NCI-H187 (cell line): ENCODE measurements around the gene GPR31.
"Not testable (repeated sequence)": the region's sequence is repeated elsewhere in the genome, so short reads cannot be mapped to it uniquely, and the experiment has no call there.

Source experiments
- DNase-seq, 2 experiments: peaks; one replicate each; lab custom pipeline; 2025; lab: John Stamatoyannopoulos, UW

Gene GPR31

GRCh38 chr6:167157863-167158262 lies at the start of gene GPR31:
TSS of gene GPR31 (minus strand) at chr6:167157980. CDS start at chr6:167157831, 149 bp downstream.
- DNase-seq = no peak

GRCh38 chr6:167207527-167207926 lies 49.7 kb upstream of the GPR31 start:
- DNase-seq = no peak

GRCh38 chr6:167205316-167205715 lies 47.5 kb upstream of the GPR31 start:
- not testable (repeated sequence) for DNase-seq

- DNase-seq = not testable (repeated sequence)
These were observed 46.2 kb upstream of the GPR31 start for GRCh38 chr6:167204059-167204348.

- DNase-seq = not testable (repeated sequence)
These were observed 45.7 kb upstream of the GPR31 start for GRCh38 chr6:167203261-167204058.

GRCh38 chr6:167202613-167203012 lies 44.8 kb upstream of the GPR31 start:
- not testable (repeated sequence) for DNase-seq

GRCh38 chr6:167200806-167201205 lies 43.0 kb upstream of the GPR31 start:
- no peak for DNase-seq

GRCh38 chr6:167195941-167196610 lies 38.3 kb upstream of the GPR31 start:
- DNase-seq = not testable (repeated sequence)

- DNase-seq = not testable (repeated sequence)
These were observed 35.8 kb upstream of the GPR31 start for GRCh38 chr6:167193515-167194125.

- DNase-seq = not testable (repeated sequence)
These were observed 33.3 kb upstream of the GPR31 start for GRCh38 chr6:167191043-167191583.

GRCh38 chr6:167187275-167187674 lies 29.5 kb upstream of the GPR31 start:
- DNase-seq = not testable (repeated sequence)

- DNase-seq = not testable (repeated sequence)
These were observed 27.3 kb upstream of the GPR31 start for GRCh38 chr6:167185101-167185500.

- DNase-seq = not testable (repeated sequence)
These were observed 25.1 kb upstream of the GPR31 start for GRCh38 chr6:167182913-167183314.

- DNase-seq = not testable (repeated sequence)
These were observed 23.6 kb upstream of the GPR31 start for GRCh38 chr6:167181351-167181750.

- not testable (repeated sequence) for DNase-seq
These were observed 22.3 kb upstream of the GPR31 start for GRCh38 chr6:167180086-167180485.

GRCh38 chr6:167178896-167179655 lies 21.3 kb upstream of the GPR31 start:
- DNase-seq = not testable (repeated sequence)

GRCh38 chr6:167177271-167177670 lies 19.5 kb upstream of the GPR31 start:
- not testable (repeated sequence) for DNase-seq

- DNase-seq = not testable (repeated sequence)
These were observed 14.2 kb upstream of the GPR31 start for GRCh38 chr6:167172011-167172410.

- not testable (repeated sequence) for DNase-seq
These were observed 13.5 kb upstream of the GPR31 start for GRCh38 chr6:167171300-167171699.

- not testable (repeated sequence) for DNase-seq
These were observed 12.1 kb upstream of the GPR31 start for GRCh38 chr6:167169867-167170266.

GRCh38 chr6:167168296-167168695 lies 10.5 kb upstream of the GPR31 start:
- DNase-seq = not testable (repeated sequence)

- DNase-seq = not testable (repeated sequence)
These were observed 9.9 kb upstream of the GPR31 start for GRCh38 chr6:167167699-167168098.
